Bronchus fibroblast of lung (primary cell): ENCODE measurements around the gene BRIX1. TPM values are rescaled to one million over a fixed set of nuclear protein-coding genes. Genes with fewer than 3 reads are reported as not detected.

Experiments used
- total RNA-seq: library from RNA; depleted of rRNA; stranded (reverse); fragments of >200 nt; gene quantifications from 2 replicates; pipeline ENCODE4 v1.2.3, GENCODE V29; 2015

The BRIX1 gene
- total RNA-seq: 27.5 and 33.0 TPM in 2 replicates

DNA sequence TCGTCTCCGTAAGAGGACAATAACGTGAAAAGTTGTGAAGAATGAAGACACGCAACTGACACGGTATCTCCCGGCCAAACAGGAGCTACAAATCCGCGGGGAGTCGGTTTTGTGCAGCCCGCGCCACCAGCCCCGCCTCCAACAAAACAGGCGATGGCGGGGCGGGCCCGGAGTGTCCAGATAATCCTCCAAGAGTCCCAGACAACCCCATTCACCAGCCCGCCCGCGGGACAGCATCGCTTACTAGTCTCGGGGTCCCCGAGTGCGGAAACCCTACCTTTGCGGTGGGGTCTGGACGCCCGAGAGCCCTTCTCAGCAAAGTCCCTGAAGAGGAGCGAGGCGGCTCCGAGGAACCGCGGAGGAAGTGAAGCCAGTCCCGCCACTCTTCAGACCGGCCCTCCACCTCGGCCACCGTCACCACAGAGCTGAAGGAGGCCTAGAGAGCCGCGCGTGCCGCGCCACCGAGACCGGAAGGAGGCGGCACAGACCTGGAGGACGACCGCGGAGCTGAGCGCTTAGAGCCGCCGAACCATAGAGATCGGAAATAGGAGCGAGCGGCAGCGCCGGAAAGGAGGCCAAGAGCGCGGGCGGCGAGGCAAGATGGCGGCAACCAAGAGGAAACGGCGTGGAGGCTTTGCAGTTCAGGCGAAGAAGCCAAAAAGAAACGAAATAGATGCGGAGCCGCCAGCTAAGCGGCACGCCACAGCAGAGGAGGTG lies at the start of gene BRIX1, which contains the start of gene RAD1:
BRIX1 (plus strand) TSS at position 573 of the 717 bp plus-strand sequence; CDS start at position 601, 28 bp downstream.
RAD1 (minus strand) TSS at position 366 of the 717 bp plus-strand sequence. CDS start 612 bp downstream, outside the sequence.

DNA sequence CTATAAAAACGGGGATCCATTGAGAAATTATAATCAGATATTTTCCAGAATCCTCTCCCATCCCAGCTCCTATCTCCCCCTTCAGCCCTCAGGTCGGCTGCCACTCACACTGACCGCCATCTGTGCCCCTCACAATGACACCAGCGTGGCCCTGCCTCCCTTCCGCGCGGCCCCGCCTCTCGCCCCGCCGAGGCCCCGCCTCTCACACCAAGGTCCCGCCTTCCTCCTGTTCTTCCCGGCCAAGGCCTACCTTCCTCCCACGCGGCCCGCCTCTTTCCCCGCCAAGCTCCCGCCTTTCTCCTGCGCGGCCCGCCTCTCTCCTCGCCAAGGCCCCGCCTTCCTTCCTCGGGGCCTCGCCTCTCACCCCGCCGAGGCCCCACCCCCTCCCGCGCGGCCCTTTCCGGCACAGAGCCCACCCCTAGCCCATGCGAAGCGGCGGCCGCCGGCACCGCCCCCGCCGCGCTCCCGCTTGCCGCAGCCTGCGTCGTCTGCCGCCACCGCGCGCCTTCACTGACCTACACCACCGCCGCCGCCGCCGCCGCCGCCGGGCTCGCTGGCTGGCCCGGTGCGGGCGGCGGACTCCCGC lies 13.7 kb downstream of the BRIX1 start, which contains the start of gene DNAJC21:
DNAJC21 (plus strand) TSS at position 426 of the 586 bp plus-strand sequence. CDS start 261 bp downstream, outside the sequence.

Other genes with a start within 250 kb of the BRIX1 start
- under 0.01 TPM in 1 of 2 replicates, not detected in the other for gene TTC23L, start 76.5 kb upstream of the BRIX1 start, total RNA-seq
- 30.6 and 36.0 TPM in 2 replicates for gene RAD1, start 207 bp upstream of the BRIX1 start, total RNA-seq
- gene DNAJC21, start 13.8 kb downstream of the BRIX1 start, total RNA-seq: 12.5 and 25.6 TPM in 2 replicates
- gene AGXT2, start 132.2 kb downstream of the BRIX1 start, total RNA-seq: not detected in 2 replicates